OCI-M2 (cell line): ENCODE measurements around the gene IFT57.

Experiments
- DNase-seq: peaks from one replicate; lab custom pipeline; 2025; ENCODE audit not compliant: unreplicated experiment; lab: John Stamatoyannopoulos, UW

The IFT57 gene

DNA sequence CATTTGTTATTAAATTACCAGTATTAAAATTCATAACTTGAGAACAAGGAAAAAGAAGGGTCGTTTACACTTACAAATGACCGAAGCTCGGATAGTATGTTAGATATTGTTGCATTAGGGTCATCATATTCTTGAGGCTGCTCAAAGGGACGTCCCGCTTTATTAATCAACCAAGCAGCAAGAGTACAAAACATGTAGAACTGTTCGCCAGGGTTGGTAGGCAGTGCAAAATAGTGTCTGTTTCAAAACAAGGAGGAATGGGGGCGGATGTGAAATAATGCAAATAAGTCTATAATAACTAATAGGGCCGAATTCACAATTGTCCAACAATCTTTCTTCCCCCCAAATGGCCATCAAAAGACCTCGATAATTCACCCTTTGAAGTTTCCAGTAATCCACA, 2.9 kb downstream of the IFT57 start:
- no peak for DNase-seq

DNA sequence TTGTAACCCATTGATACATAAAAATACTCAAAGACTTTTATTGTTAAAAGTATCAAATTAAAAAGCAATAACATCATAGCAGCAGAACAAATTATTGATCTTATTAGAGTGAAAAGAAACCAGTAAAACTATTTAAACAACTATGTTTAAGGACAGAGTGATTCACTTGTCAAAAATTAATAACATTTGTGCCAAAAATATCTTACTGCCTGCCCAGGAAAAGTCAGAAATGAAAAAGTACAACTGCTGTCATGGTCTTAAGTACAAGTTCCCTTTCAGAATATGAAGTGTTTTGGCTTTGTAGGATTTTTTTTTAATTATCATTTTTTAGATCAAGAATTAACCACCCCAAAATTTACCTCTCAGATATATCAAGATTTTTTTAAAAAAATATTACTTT, 3.4 kb downstream of the IFT57 start:
- DNase-seq = no peak

DNA sequence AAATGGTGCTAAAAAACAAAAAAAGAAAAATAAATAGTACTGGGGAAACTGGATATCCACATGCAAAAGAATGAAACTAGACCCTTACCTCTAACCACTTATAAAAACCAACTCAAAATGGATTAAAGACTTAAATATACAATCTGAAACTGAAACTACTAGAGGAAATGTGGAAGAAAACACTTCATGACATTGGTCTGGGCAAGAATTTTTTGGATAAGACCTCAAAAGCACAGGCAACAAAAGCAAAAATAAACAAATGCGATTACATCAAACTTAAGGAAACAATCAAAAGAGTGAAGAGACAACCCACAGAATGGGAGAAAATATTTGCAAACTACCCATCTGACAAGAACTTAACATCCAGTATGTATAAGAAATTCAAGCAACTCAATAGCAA, 6.4 kb downstream of the IFT57 start:
- no peak for DNase-seq

DNA sequence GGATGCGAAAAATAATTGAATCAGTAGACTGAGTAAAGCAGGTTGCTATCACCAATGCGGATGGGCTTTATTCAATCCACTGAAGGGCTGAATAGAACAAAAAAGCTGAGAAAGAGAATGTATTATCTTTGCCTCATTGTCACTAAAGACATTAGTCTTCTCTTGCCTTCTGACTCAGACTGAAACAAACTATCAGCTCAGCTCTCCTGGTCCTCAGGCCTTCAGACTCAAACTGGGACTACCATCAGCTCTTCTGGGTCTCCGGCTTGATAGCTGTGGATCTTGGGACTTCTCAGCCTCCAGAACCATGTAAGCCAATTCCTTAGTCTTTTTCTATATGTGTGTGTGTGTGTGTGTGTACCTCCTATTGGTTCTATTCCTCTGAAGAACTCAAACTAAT, 12.6 kb downstream of the IFT57 start:
- DNase-seq = no peak

DNA sequence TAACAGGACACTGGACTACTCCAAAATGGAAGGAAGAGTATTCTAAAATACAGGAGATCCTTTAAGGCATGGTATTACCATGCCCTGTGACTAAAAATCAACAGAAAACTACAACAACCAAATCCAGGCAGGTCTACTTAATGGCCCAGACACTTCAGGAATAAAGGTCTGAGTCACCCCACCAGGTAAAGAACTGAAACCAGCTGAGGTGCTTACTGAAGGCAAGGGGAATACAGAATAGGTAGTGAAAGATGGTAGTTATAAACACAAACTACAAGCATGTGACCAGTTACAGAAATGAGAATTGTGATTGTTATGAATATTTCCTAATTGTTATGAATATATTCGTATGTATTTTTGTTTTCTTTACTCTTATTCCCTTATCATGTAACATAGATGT, 13.4 kb downstream of the IFT57 start:
- no peak for DNase-seq

DNA sequence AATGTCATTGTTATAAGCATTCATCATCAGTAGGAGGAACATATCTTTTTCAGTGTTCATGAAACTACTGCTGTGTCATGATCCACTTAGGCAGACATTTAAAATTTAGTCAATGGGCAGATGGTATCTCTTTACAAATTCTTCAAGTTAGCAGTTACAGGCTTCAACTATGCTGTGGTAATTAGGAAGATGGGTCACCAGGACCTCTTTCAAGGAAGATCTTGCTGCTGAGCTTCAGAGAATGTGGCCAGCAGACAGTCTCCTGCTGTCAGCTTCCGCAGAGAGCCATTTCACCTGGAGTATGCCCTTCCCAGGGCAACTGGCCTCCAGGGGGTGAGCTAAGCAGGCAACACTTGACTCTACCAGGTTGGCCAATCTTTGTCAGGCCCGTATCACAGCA, 19.4 kb downstream of the IFT57 start:
- no peak for DNase-seq

DNA sequence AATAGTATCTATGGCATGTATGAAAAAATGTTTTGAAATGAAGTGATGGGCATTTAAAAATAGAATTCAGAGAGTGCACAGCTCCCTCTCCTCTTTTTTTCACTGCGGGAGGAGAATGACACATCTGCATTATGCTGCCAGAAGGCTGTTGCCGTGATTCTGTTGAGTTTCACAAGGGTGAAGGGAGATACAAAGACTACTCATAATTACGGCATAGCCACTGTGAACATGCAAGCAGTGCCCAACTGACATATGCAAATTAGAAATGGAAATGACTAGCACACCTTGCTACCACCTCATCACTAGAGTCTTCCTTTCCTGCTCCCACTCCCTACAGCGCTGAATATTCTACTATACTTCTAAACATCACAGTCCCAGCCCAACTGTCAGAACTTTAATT, 20.1 kb downstream of the IFT57 start:
- DNase-seq = no peak

DNA sequence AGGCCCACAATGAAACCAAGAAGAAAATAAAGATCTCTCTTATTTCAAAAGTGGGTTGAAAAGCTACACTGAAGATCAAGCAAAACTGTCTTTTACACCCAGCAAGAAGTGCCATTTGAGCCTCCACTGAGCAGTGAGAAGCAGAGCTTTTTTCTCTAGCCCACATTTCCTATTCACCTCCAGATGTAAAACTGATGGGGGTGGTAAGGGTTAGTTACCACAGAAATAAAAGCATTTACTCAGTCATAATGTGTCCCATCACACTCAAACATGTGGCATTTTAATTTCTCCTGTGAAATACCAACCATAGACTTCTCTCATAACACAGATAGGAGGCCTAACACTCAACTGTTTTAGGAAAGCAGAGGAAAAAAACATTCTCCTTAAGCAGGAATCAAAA, 21.0 kb downstream of the IFT57 start:
- DNase-seq = no peak

DNA sequence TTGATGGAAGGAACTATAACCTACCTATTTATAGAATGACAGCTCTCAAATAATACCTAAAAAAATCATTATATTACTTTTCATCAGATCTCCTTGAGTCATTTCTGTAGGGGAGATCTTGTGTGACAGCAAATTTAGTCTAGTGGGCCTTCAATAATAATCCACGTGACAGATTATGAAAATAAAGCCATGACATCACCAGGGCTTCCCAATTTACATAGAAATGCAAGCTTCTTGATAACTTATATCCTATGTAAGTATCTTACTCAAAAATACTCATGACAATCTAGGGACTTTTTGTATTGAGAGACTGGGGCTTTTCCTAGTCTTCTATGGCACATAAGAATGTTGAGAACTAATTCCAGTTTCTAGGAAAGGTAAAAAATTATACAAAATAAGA, 21.6 kb downstream of the IFT57 start:
- DNase-seq = no peak

DNA sequence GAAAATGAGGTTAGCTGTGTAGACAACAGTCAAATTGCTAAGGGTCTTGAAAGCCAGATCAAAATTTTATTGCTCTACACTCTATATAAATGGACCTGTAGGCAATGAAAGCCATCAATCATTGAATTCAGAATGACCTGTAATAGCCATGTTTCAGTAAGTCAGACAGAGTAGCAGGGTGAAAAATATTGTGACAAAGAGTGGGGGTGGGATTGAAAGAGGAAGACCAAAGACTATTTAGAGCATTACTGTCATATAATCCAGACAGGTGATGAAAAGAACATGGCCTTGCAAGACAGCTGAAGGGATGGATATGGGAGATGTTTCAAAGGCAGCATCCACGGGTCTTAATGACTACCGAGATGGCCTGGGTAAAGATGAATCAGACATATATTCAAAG, 22.2 kb downstream of the IFT57 start:
- no peak for DNase-seq

DNA sequence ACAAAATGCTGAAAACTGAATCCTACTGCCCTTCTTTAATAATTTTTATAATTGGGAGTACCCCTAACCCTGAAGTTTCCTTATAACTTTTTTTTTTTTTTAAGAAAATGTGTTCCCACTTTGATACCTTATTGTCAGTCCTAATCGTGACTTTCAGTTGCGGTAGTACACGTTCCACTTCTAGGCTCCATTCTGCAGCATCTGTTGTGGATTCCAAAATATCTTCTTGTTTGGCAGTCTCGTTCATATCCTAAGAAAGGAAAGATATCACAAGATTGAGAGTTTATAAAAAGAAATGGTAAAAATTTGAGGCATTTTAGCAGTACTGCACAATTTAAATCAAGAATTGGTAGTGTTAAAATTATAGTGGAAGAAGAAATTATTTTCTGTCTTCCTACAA, 30.8 kb downstream of the IFT57 start:
- DNase-seq = no peak

DNA sequence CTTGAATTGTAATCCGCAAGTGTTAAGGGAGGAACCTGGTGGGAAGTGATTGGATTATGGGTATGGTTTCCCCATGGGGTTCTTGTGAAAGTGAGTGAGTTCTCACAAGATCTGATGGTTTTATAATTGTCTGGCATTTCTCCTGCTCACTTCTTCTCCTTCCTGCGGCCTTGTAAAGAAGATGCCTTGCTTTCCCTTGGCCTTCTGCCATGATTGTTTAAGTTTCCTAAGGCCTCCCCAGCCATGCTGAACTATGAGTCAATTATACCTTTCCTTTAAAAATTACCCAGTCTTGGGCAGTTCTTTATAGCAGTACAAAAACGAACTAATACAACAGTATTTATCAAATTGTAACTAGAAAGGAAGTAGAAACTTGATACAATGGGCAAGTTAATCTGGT, 31.9 kb downstream of the IFT57 start:
- DNase-seq = no peak

DNA sequence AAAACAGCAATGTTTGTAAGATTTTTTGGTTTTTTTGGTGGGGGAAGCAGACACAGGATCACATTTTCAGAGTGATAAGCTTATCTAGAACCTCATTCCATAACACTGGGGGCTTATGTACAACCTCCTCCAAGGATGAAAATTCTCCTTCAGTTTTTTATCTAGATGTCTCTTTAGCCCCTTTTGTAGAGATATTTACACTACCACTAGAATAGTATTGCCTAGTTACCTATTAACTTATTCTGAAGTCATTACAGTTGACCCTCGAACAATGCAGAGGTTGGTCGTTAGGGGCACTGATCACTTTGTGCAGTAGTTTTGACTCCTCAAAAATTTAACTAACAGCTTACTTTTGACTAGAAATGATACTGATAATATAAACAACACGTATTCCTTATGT, 32.8 kb downstream of the IFT57 start:
- no peak for DNase-seq

DNA sequence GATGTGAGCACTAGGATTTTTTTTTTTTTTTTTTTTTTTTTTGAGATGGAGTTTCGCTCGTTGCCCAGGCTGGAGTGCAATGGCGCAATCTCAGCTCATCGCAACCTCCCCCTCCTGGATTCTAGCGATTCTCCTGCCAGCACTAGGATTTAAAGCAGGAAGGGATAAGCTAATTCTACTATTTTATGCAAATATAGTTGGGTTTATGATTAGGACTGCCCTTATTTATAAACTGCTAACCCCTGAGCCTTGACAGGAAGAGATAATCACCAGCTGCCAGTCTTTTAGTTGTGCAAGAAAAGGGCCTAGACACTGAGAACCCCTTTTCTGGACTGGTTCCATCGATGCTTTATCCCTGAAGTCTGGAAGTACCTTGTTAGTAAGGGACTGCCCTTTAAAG, 36.7 kb downstream of the IFT57 start:
- DNase-seq = no peak

DNA sequence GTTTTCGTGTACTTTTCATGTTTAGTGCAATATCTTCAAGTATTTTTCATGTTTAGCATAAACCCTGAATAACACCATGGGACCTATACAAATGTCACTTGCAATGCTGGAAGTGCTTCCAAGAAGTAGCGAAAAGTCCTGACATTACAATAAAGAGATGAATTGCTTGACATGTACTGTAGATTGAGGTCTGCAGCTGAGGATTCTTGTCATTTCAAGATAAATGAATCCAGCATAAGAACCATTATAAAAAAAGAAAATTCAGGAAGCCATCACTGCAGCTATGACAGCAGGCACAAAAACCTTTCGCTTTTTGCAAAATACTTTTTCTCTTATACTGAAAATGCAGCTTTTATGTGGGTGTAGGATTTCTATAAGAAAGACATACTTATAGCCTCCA, 37.4 kb downstream of the IFT57 start:
- DNase-seq = no peak

DNA sequence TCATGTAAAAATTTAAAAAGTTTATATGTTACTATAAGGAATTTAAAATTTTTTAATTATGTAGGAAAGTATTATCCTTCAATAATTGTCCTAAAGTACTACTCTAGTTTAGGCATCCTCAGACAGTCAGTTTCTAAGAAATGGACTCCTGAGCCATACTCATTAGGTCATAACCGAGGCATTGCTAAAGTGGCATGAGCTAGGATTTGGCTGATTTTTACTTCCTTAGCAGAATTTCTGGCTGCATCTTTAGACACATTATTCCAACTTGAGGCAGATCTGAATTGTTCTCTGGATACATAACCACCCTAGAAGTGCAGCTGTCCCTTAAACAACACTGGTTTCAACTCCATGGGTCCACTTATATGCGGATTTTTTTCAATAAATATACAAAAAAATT, 38.3 kb downstream of the IFT57 start:
- DNase-seq = no peak

DNA sequence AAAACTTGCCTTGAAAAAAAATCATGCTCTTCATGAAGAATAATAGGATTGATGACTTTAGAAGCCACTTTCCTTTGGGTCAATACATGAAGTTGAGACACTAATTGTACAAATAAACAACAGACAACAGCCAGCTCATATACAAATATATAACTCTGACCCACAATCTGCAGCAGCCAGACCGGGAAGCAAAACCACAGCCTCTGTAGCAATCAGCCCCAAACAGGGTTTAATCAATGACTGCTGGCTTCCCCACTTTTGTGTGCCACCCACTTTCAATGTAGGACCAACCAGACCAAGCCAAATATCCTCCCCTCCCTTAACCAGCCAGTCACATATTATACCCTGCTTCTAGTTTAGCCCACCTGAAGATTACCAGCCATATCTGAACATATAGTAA, 39.0 kb downstream of the IFT57 start:
- DNase-seq = peak; percentile 26

DNA sequence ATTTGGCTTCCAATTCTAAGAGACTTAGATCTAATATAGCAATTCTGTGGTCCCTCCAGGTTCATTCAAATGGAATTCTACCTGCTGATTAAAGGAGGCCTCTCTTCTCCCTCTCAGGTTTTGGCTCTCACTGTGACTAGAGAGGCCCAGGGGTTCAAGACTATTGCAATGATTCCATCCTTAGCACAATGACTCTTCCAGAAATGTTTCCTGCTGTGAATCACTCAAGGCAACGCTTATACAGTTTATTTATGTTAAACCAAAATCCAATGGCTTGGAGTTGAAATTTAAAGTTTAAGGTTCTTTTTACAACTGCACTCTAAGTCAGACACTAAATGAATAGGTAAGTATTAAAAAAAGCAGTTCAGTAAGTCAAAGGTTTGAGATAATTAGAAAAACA, 39.9 kb downstream of the IFT57 start:
- DNase-seq = no peak

DNA sequence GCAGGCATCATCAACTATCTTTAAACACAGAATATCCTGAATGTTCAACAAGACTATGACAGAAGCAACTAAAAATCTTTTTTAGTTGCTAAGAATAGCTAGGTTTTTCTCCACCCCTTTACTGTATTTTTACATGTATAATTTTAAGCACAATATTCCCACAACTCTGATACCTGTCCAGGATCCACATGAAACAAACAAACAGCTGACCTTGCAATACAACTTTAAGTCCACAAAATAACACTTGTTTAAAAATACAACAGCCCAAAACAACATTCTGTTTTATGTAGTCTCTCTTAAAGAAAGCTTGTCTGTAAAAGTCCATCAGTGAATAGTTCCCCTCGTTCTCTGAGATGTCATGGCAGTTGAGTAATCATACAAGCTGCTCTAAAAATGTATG, 41.1 kb downstream of the IFT57 start:
- DNase-seq = no peak

DNA sequence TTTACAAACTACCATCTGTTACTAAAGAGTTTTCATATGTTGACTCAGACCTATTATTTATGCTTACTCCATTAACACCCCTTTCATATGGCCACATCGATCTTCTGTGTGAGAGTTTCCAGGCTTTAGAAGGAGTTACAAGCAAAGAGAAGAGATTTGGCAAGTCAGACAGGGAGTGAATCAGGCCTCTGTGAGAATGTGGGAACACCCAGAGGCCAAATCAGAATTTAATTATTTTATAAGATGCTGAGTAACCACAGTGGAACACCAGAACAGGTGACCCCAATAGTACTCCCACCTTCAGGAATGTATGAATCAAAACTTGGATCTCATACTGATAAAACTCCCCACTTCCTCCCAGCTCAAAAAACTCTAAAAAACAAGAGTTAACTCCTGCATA, 42.0 kb downstream of the IFT57 start:
- DNase-seq = no peak

DNA sequence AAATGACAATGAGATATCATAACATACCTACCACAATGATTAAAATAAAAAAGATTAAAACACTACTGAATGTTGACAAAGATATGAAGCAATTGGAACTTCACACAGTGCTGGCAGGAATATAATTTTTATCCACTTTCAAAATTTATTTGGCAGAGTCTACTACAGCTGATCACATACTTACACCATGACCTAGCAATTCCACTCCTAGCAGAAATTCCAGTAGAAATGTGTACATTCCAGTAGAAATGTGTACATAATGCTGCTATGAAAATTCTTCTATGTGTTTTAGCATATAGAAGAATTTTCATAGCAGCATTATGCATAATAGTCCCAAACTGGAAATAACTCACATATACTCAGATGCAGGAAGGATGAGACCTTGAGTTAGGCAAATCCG, 43.5 kb downstream of the IFT57 start:
- no peak for DNase-seq

DNA sequence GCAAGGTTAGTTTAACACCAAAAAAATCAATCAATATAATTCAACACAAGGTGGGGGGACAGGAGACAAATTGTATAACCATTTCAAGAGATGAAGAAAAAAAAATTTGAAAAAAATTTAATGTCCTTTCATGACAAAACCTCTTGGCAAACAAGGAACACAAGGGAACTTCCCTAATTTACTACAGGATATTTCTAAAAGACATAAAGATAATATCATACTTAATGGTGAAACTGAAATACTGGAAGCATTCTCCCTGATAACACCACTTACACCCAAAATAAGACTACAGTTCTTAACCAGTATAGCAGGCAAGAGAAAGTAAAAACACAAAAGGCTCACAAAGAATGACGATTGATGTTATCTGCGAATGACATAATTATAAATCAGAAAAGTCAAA, 44.7 kb downstream of the IFT57 start:
- DNase-seq = no peak

DNA sequence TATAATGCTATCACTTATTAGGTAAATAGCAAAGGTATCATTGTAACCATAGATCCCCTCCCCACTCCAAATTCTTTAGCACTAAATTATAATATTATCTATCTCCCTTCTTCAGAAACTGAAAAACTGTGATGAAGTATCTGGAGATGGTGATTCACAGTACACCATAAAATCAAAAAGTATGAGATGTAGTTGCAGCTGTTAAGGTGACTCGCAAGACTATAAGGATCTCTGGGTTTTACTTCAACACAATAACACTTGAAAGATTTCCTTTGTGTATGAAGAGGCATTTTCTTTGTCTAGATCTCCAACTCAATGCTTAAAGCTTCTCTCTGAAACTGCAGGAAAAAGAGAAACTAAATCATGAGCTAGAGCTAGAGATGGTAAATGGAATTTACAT, 46.9 kb downstream of the IFT57 start:
- no peak for DNase-seq

DNA sequence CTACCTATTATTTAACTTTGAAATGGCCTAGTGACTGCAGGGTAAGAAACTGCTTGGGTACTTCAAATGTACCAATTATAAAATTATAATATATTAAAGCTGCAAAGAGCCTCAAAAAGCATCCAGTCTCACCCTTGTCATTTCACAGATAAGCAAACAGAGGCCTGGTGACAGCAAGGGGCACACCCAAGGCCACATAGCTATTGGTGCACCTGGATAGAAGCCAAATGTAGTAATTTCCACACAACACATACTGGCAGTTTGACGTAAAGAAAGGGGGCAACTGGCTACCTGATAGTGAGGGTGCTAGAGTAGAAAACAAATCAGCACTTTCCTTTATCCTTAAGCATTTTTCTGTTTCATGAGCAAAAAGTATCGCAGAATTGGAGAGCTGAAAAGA, 51.1 kb downstream of the IFT57 start:
- no peak for DNase-seq
